Left hindlimb (tissue), 1 donor: ENCODE data around the gene DNAAF3.
A peak's percentile ranks its signal among the peaks of the same experiment; 100 is the strongest.
"Not testable (repeated sequence)": the region's sequence is repeated elsewhere in the genome, so short reads cannot be mapped to it uniquely, and the experiment has no call there.

Experiments
- DNase-seq: peaks from one replicate; pipeline ENCODE4 v3.0.0-alpha.2; 2018

Gene DNAAF3

GRCh38 chr19:55166530-55167268 lies at the start of gene DNAAF3:
Gene DNAAF3 (minus strand): TSS chr19:55166613. CDS start chr19:55166413, 200 bp downstream.
- peak; percentile 92 for DNase-seq

DNA sequence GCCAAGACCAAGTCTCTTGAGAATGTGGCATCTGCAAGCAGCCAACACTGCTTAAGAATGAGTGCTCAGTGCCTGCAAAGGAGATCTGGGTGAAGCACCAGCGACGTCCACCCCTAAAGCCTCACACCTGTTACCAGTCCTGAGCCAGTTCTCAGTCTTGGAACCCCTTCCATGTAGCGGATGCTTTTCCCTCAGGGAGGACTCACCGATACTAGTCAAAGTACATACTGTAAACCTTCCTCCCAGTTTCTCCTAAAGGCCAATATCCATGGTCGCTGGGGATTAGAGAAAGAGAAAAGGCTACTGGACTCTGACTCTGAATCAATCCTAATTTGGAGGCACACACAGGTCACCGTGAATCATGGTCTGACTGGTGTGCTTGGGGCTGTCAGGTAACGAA lies 47.1 kb upstream of the DNAAF3 start:
- DNase-seq: no peak

- no peak for DNase-seq
These were observed 46.0 kb upstream of the DNAAF3 start for GRCh38 chr19:55212447-55212846.

- DNase-seq: no peak
These were observed 43.5 kb upstream of the DNAAF3 start for GRCh38 chr19:55209693-55210472.

GRCh38 chr19:55208880-55209692 lies 42.7 kb upstream of the DNAAF3 start, which contains the start of gene PTPRH:
Gene PTPRH (minus strand): TSS chr19:55209501. CDS start chr19:55209433, 68 bp downstream.
- no peak for DNase-seq

GRCh38 chr19:55206664-55207500 lies 40.5 kb upstream of the DNAAF3 start:
- DNase-seq: peak; percentile 77

DNA sequence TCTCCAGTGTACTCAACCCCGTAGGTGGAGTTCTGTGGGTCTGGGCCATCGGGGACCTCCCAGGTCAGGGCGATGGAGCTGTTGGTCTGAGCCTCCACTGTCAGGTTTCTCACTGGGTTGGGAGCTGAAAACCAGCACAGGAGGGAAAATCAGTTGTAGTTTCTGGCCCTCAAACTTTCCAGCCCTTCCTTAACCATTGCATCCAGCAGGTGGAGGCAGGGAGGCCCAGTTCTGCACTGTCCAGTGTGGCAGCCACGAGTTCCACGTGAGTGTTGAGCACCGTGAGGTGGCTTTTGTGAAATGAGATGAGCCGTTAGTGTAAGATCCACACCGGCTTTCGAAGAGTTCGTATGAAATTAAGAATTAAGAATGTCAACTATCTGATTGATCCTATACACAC lies 35.8 kb upstream of the DNAAF3 start:
- not testable (repeated sequence) for DNase-seq

- DNase-seq: no peak
These were observed 33.3 kb upstream of the DNAAF3 start for GRCh38 chr19:55199620-55200204.

- no peak for DNase-seq
These were observed 32.2 kb upstream of the DNAAF3 start for GRCh38 chr19:55198651-55199050.

DNA sequence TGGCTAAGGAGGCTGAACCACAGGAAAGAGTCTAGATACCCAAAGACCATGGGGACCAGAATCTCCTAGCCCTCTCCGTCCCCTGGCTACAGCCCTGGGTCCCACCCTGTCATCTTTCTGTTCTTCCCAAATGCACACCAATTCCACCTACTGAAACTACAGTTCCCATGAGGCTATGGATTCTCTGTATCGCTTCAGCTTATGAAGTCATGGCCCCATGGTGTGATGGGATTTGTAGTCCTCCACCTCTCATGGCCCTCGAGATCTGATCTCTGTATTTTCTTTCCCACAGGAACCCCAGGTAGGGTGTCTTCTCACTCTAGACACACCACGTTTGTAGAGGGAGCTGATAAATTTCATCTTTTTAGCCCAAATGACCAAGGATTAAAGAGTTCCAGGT lies 31.1 kb upstream of the DNAAF3 start:
- no peak for DNase-seq

DNA sequence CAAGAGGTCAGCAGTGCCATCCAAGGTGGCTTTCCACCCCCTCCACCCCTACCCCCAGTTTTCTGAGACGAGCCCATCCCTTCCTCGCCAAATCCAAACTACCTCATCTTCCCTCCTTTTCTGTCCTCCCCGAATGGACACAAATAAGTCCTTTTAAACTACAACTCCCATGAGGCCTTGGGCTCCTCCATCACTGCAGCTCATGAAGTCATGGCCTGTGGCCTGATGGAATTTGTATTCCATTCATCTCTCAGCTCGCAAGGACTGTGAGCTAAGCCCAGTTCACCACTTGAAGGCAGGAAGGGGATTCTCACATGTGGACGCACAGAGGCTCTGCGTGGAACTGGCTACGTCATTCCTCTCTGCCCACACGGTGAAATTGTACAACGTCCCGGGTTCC lies 30.4 kb upstream of the DNAAF3 start:
- no peak for DNase-seq

DNA sequence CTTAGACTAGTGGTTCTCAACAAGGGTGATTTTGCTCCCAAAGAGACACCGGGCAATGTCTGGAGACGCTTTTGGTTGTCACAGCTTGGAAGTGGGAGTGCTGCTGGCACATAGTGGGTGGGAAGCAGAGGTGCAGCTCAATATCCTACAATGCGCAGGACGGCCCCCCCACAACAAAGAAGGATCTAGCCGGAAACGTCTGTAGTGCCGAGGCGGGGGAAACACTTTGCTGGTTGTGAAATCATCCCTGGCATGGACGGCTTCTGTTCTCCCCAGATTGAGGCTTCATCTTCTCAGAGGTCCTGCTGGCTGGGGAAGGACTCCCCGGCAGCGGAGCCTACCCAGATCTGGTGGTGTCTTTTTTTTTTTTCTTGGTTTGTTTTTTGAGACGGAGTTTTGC lies 27.1 kb upstream of the DNAAF3 start:
- DNase-seq: no peak

DNA sequence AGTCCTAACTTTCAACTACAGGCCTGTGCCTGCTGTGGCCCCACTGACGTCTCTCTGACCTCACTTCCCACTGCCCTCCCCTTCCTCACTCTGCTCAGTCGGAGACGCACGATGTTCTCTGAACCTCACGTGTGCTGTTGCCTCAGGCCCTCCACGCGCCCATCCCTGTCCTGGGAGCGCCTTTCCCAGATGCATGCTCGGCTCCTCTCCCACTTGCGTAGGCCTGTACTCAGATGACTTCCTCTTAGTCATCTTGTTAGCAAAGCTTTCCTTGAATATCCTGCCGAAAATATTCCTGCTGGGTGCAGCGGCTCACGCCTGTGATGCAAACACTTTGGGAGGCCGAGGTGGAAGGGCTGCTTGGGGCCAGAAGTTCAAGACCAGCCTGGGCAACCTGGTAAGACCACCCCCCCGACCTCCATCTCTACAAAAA lies 23.0 kb upstream of the DNAAF3 start:
- DNase-seq: no peak

- no peak for DNase-seq
These were observed 22.2 kb upstream of the DNAAF3 start for GRCh38 chr19:55188625-55189024.

DNA sequence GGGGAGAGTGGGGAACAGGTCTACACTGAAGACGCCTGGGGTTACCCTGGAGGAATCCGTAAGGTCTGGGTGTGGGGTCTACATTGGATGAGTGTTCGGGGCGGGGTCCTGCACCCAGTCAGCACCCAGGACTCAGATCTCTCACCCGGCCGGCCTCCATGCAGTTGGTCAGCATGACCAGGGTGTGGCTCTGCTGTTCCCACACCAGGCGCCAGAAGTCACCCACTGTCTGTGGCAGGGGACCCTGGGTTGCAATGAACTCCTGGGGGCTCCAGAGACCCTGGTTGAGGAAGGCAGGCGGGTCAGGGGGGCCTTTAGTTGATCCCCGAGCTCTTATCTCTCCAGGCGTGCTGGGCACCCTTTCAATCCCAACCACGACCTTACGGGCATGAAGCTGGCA lies 19.7 kb upstream of the DNAAF3 start:
- no peak for DNase-seq

- DNase-seq: no peak
These were observed 15.3 kb upstream of the DNAAF3 start for GRCh38 chr19:55181740-55182139.

GRCh38 chr19:55179606-55180484 lies 13.4 kb upstream of the DNAAF3 start, which contains the start of gene SYT5:
Gene SYT5 (minus strand): TSS chr19:55180289. CDS start chr19:55179041, 1,248 bp downstream.
- peak; percentile 50 for DNase-seq

GRCh38 chr19:55178781-55179599 lies 12.6 kb upstream of the DNAAF3 start:
- peak; percentile 83 for DNase-seq

DNA sequence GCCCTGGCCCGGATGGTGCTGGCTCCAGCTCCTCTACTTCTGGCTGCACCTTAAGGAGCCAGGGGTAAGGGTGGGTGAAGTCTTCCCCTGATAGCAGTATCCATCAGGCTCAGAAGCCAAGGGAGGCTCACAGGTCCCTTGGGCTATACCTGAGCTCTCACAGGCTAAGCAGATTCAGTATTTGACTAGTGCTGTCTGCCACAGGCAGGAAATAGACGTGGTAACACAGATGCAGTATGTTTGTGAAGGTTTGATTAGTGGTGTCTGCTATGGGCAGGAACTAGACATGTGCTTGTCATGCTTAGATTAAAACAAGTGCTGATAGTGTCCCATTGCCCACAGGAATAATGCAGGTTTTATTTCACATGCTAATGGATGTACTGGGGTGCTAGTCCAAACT lies 9.7 kb upstream of the DNAAF3 start:
- no peak for DNase-seq
